OCI-LY3 (cell line): Measurements from ENCODE around the gene MBD2.

ENCODE experiments used
- CTCF ChIP-seq: fragments of 200-600, 300-600 bp; sonication (generic); IDR thresholded peaks from 2 replicates; pipeline ENCODE4 v1.5.1; 2014; ENCODE audit warnings: antibody characterized with exemption, low read length, low read depth
- EZH2phosphoT487 ChIP-seq: fragments of 200-600 bp; shearing (Covaris generic); IDR thresholded peaks from 2 replicates; pipeline ENCODE4 v1.6.1; 2018; ENCODE audit warnings: antibody characterized with exemption, mixed run types, low read depth

GRCh38 chr18:54173980-54174630 lies 50.4 kb downstream of the MBD2 start:
- TF ChIP-seq CTCF (peak; percentile 42), EZH2phosphoT487 (no peak)
